ENCODE measurements around the gene MRPL24. TPM values are rescaled to one million over a fixed set of nuclear protein-coding genes. Genes with fewer than 3 reads are reported as not detected.

MRPL24 gene
- total RNA-seq, 4 donors from 2014 or later: 34.0 to 44.9 (median 41.5) TPM

GRCh38 chr1:156756355-156756754 lies 15.5 kb upstream of the MRPL24 start:
- no peak for DNase-seq (ENCODE audit: low spot score in 2 of 2)
- intact Hi-C loops (cut with DNase I; ENCODE audit: low total_unique reads): no loop called here
- TF ChIP-seq CTCF (IDR thresholded peaks at IDR 0.05) (no peak), POLR2A (IDR thresholded peaks at IDR 0.05) (no peak)
- no peak overlapping the region for H3K4me3 ChIP-seq (ENCODE audit: low read depth, poor library complexity, severe bottlenecking)
- 88 to 96% methylated on average over 1 of the region's 1 CpG for WGBS, 2 donors

GRCh38 chr1:156755527-156755950 lies 14.7 kb upstream of the MRPL24 start:
- TF ChIP-seq CTCF (IDR thresholded peaks at IDR 0.05) (no peak), POLR2A (IDR thresholded peaks at IDR 0.05) (no peak)
- H3K4me3 ChIP-seq (ENCODE audit: low read depth, poor library complexity, severe bottlenecking): no peak overlapping the region
- WGBS, 2 donors: 58 to 69% methylated on average over 5 of the region's 5 CpGs
- intact Hi-C loops (cut with DNase I; ENCODE audit: low total_unique reads): no loop called here
- no peak for DNase-seq (ENCODE audit: low spot score in 2 of 2)

- TF ChIP-seq CTCF (IDR thresholded peaks at IDR 0.05): no peak
- no peak for TF ChIP-seq POLR2A (IDR thresholded peaks at IDR 0.05)
- intact Hi-C loops (cut with DNase I; ENCODE audit: low total_unique reads): no loop called here
- no peak for DNase-seq (ENCODE audit: low spot score in 2 of 2)
- no peak overlapping the region for H3K4me3 ChIP-seq (ENCODE audit: low read depth, poor library complexity, severe bottlenecking)
- WGBS, 2 donors: 85 to 87% methylated on average over 8 of the region's 8 CpGs
Measured at GRCh38 chr1:156754219-156754618, 13.3 kb upstream of the MRPL24 start.

- 10 to 19% methylated on average over 1 of the region's 1 CpG for WGBS, 2 donors
- intact Hi-C loops (cut with DNase I; ENCODE audit: low total_unique reads): no loop called here
- no peak for TF ChIP-seq POLR2A (IDR thresholded peaks at IDR 0.05)
- TF ChIP-seq CTCF (IDR thresholded peaks at IDR 0.05): no peak
- DNase-seq (ENCODE audit: low spot score in 2 of 2): no peak
- no peak overlapping the region for H3K4me3 ChIP-seq (ENCODE audit: low read depth, poor library complexity, severe bottlenecking)
Measured at GRCh38 chr1:156752843-156753482, 12.1 kb upstream of the MRPL24 start.

DNA sequence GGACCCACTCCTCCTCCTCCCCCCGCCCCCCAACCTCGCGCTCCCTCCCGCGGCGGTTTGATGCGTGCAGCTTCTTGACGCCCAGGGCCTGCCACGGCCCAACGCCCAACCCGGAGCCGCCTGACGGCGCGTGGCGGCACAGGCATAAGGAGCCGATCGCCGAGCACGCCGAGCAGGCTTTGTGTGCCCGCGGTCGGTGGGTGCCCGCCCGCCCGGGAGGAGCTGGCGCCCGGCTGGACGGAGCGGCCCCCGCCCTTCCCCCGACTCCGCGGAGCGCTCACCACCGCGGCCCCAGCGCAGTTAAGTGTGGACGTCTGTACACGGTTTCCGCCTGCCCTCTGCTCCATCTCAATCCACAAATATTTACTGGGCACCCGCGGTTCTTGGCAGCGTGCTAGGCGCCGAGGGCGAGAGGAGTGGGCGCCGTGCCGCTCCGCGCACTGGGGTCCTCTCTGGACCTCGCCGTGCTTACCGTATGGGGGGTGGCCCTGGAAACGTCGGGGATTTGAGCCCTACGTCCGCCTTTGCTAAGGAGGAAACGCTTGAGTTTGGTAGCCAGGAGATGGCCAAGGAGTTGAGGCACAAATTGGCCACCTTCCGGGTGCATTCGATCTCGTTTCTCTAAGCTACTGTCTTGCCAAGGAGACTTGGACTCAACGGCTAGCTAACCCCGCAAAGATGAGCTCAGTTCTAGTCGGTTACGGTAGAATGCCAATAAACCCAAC lies 11.0 kb upstream of the MRPL24 start:
- no peak for TF ChIP-seq POLR2A (IDR thresholded peaks at IDR 0.05)
- TF ChIP-seq CTCF (IDR thresholded peaks at IDR 0.05): no peak
- DNase-seq (ENCODE audit: low spot score in 2 of 2): peak; percentile 97 to 100
- intact Hi-C loops (cut with DNase I; ENCODE audit: low total_unique reads): no loop called here
- peak overlapping the region; percentile 93 for H3K4me3 ChIP-seq (ENCODE audit: low read depth, poor library complexity, severe bottlenecking)
- 0% methylated on average over 46 to 53 of the region's 68 CpGs for WGBS, 2 donors
